GM06990 (cell line): Measurements from ENCODE around the gene RETREG2.

Experiments used
- DNase-seq: peaks from one replicate; pipeline ENCODE4 v3.0.0-alpha.2; 2011; ENCODE audit not compliant: insufficient read length; ENCODE audit errors: extremely low read depth
- H3K27me3 ChIP-seq: replicated peaks from 2 replicates; pipeline ENCODE4 v1.6.0; 2011; ENCODE audit warnings: low read length; ENCODE audit not compliant: control insufficient read depth, insufficient read depth
- H3K36me3 ChIP-seq: 2 replicates; pipeline ENCODE4 v1.5.1; 2011; ENCODE audit warnings: low read length; ENCODE audit not compliant: control insufficient read depth, insufficient read depth
- H3K4me3 ChIP-seq: replicated peaks from 2 replicates; pipeline ENCODE4 v1.5.1; 2011; ENCODE audit warnings: low read depth, mild to moderate bottlenecking, control low read depth, low read length
- CTCF ChIP-seq: IDR thresholded peaks from 2 replicates; pipeline ENCODE4 v1.5.1; 2011; ENCODE audit warnings: low read length, control low read depth, mild to moderate bottlenecking, inconsistent platforms; ENCODE audit not compliant: insufficient read depth, poor library complexity, severe bottlenecking

RETREG2 gene

GRCh38 chr2:219174801-219175200, 3.3 kb upstream of the RETREG2 start:
- Histone ChIP-seq H3K4me3 (no peak overlapping the region), H3K27me3 (no peaks in the 10 kb centered on the region), H3K36me3 (peaks cover 26% of the 10 kb centered on the region)
- no peak for DNase-seq
- TF ChIP-seq CTCF = no peak

- DNase-seq = no peak
- Histone ChIP-seq H3K36me3 (peaks cover 29% of the 10 kb centered on the region), H3K4me3 (peak overlapping the region; percentile 96), H3K27me3 (no peaks in the 10 kb centered on the region)
- TF ChIP-seq CTCF = no peak
Measured at GRCh38 chr2:219175486-219175885, 2.6 kb upstream of the RETREG2 start.

- peak overlapping the region; percentile 96 for H3K4me3 ChIP-seq
- DNase-seq = peak; percentile 64
- H3K36me3 ChIP-seq = peaks cover 34% of the 10 kb centered on the region
- H3K27me3 ChIP-seq = no peaks in the 10 kb centered on the region
- TF ChIP-seq CTCF = no peak
Measured at GRCh38 chr2:219175928-219176817, 1.9 kb upstream of the RETREG2 start.

GRCh38 chr2:219176818-219177551, 1.1 kb upstream of the RETREG2 start, which contains the start of gene CNPPD1:
Gene CNPPD1 (minus strand): TSS chr2:219176925. CDS start chr2:219176828, 97 bp downstream.
- Histone ChIP-seq H3K36me3 (peaks cover 35% of the 10 kb centered on the region), H3K4me3 (peak within 1 kb of the TSS; percentile 96), H3K27me3 (no peaks in the 10 kb centered on the region)
- TF ChIP-seq CTCF = no peak
- DNase-seq = peak; percentile 94

GRCh38 chr2:219178377-219179175, 501 bp downstream of the RETREG2 start:
- Histone ChIP-seq H3K4me3 (peak overlapping the region; percentile 67), H3K27me3 (no peaks in the 10 kb centered on the region), H3K36me3 (peaks cover 38% of the 10 kb centered on the region)
- peak; percentile 22 for DNase-seq
- TF ChIP-seq CTCF = no peak
